Measurements from ENCODE around the gene PLCH1.

Gene PLCH1

GRCh38 chr3:155407331-155407730, 337.5 kb downstream of the PLCH1 start:
- Histone ChIP-seq H3K9ac (ENCODE audit: low read length) (no peak overlapping the region), H3F3A (ENCODE audit: insufficient read depth, low read length) (no peaks in the 10 kb centered on the region), H3K4me3 (ENCODE audit: low read depth, low read length, poor library complexity, severe bottlenecking) (no peak overlapping the region), H3K4me2 (ENCODE audit: low read length) (no peak overlapping the region), H3K79me2 (ENCODE audit: insufficient read depth, low read length) (no peaks in the 10 kb centered on the region), H3K27me3 (ENCODE audit: insufficient read depth, low read length) (no peaks in the 10 kb centered on the region), H3K9me2 (ENCODE audit: low read depth, low read length) (no peaks in the 10 kb centered on the region), H3K36me3 (ENCODE audit: insufficient read depth, low read length) (no peaks in the 10 kb centered on the region), H3K27ac (ENCODE audit: low read depth, low read length, poor library complexity, severe bottlenecking) (no peak overlapping the region), H3K9me3 (ENCODE audit: low read length) (no peaks in the 10 kb centered on the region), H2AFZ (ENCODE audit: low read length) (no peak overlapping the region), H4K20me1 (ENCODE audit: insufficient read depth, low read length) (no peaks in the 10 kb centered on the region), H3K4me1 (ENCODE audit: insufficient read depth, low read length, severe bottlenecking) (no peaks in the 10 kb centered on the region)
- TF ChIP-seq CTCF (IDR thresholded peaks at IDR 0.05; ENCODE audit: low read length) (no peak), EZH2 (IDR thresholded peaks at IDR 0.05; ENCODE audit: borderline replicate concordance, low read length) (no peak)

GRCh38 chr3:155404486-155404885, 340.4 kb downstream of the PLCH1 start:
- Histone ChIP-seq H3K9me2 (ENCODE audit: low read depth, low read length) (no peaks in the 10 kb centered on the region), H2AFZ (ENCODE audit: low read length) (no peak overlapping the region), H3K36me3 (ENCODE audit: insufficient read depth, low read length) (no peaks in the 10 kb centered on the region), H3K27ac (ENCODE audit: low read depth, low read length, poor library complexity, severe bottlenecking) (no peak overlapping the region), H3K9me3 (ENCODE audit: low read length) (no peaks in the 10 kb centered on the region), H3K4me3 (ENCODE audit: low read depth, low read length, poor library complexity, severe bottlenecking) (no peak overlapping the region), H3K4me1 (ENCODE audit: insufficient read depth, low read length, severe bottlenecking) (no peaks in the 10 kb centered on the region), H3F3A (ENCODE audit: insufficient read depth, low read length) (no peaks in the 10 kb centered on the region), H3K79me2 (ENCODE audit: insufficient read depth, low read length) (no peaks in the 10 kb centered on the region), H4K20me1 (ENCODE audit: insufficient read depth, low read length) (no peaks in the 10 kb centered on the region), H3K4me2 (ENCODE audit: low read length) (no peak overlapping the region), H3K27me3 (ENCODE audit: insufficient read depth, low read length) (no peaks in the 10 kb centered on the region), H3K9ac (ENCODE audit: low read length) (no peak overlapping the region)
- TF ChIP-seq CTCF (IDR thresholded peaks at IDR 0.05; ENCODE audit: low read length) (no peak), EZH2 (IDR thresholded peaks at IDR 0.05; ENCODE audit: borderline replicate concordance, low read length) (no peak)

GRCh38 chr3:155402656-155403055, 342.2 kb downstream of the PLCH1 start:
- TF ChIP-seq EZH2 (IDR thresholded peaks at IDR 0.05; ENCODE audit: borderline replicate concordance, low read length) (no peak), CTCF (IDR thresholded peaks at IDR 0.05; ENCODE audit: low read length) (no peak)
- no peaks in the 10 kb centered on the region for H3K79me2 ChIP-seq (ENCODE audit: insufficient read depth, low read length)

More at GRCh38 chr3:155402656-155403055, 342.2 kb downstream of the PLCH1 start:
- no peaks in the 10 kb centered on the region for H3K4me1 ChIP-seq (ENCODE audit: insufficient read depth, low read length, severe bottlenecking)
- no peak overlapping the region for H3K4me3 ChIP-seq (ENCODE audit: low read depth, low read length, poor library complexity, severe bottlenecking)
- no peak overlapping the region for H2AFZ ChIP-seq (ENCODE audit: low read length)
- H3K9me2 ChIP-seq (ENCODE audit: low read depth, low read length), result no peaks in the 10 kb centered on the region
- no peaks in the 10 kb centered on the region for H4K20me1 ChIP-seq (ENCODE audit: insufficient read depth, low read length)
- H3K27ac ChIP-seq (ENCODE audit: low read depth, low read length, poor library complexity, severe bottlenecking), result no peak overlapping the region
- H3F3A ChIP-seq (ENCODE audit: insufficient read depth, low read length), result no peaks in the 10 kb centered on the region
- no peaks in the 10 kb centered on the region for H3K27me3 ChIP-seq (ENCODE audit: insufficient read depth, low read length)
- no peak overlapping the region for H3K4me2 ChIP-seq (ENCODE audit: low read length)
- H3K9ac ChIP-seq (ENCODE audit: low read length), result no peak overlapping the region
- no peaks in the 10 kb centered on the region for H3K36me3 ChIP-seq (ENCODE audit: insufficient read depth, low read length)
- no peaks in the 10 kb centered on the region for H3K9me3 ChIP-seq (ENCODE audit: low read length)
